Peyer's patch (tissue), 4 donors: Measurements from ENCODE around the gene PPIL6.

Experiments
- CTCF ChIP-seq, 6 experiments: fragments of 450-650 bp in 4 of 6; fragments of 200-600 bp in 2 of 6; sonication (generic) in 1 of 6; IDR thresholded peaks; one replicate each; pipeline ENCODE4 v1.5.1; 2017 to 2019; ENCODE audit warnings: antibody characterized with exemption in 6 of 6, mild to moderate bottlenecking in 3 of 6, moderate library complexity in 1 of 6
- POLR2A ChIP-seq, 2 donors: fragments of 450-650 bp; IDR thresholded peaks; one replicate each; pipeline ENCODE4 v1.5.1; 2017; ENCODE audit warnings: antibody characterized with exemption in 2 of 2, mild to moderate bottlenecking in 2 of 2, moderate library complexity in 2 of 2

- TF ChIP-seq CTCF (IDR thresholded peaks at IDR 0.05), result no peak
- TF ChIP-seq POLR2A (IDR thresholded peaks at IDR 0.05), result no peak
Observed at GRCh38 chr6:109443425-109443950, 3.1 kb upstream of the PPIL6 start.
